ENCODE measurements around the gene TMEM168. TPM values are rescaled to one million over a fixed set of nuclear protein-coding genes. Genes with fewer than 3 reads are reported as not detected.

Gene TMEM168
- total and polyA plus RNA-seq, 2 donors (not counting 1 experiment from before 2014, with no cell fraction given) = 19.3 to 27.2 TPM

- Histone ChIP-seq H3K4me3 (replicated peaks in 1 of 4; ENCODE audit: control extremely low read depth in 1 of 4, insufficient read depth in 1 of 4, low read depth in 3 of 4, low read length in 4 of 4) (no peak overlapping the region), H3K27ac (ENCODE audit: insufficient read depth, low read length) (no peak overlapping the region), H3K36me3 (ENCODE audit: control insufficient read depth, insufficient read depth, low read length) (no peaks in the 10 kb centered on the region), H3K79me2 (ENCODE audit: control insufficient read depth, insufficient read depth, low read length) (peaks cover 7% of the 10 kb centered on the region), H3K9me3 (ENCODE audit: control insufficient read depth, insufficient read depth, low read depth, low read length) (no peaks in the 10 kb centered on the region), H3K27me3 (ENCODE audit: control insufficient read depth, insufficient read depth, low read length) (no peaks in the 10 kb centered on the region), H3K4me2 (ENCODE audit: extremely low read depth, insufficient read depth, low read length) (no peak overlapping the region), H2AFZ (ENCODE audit: low read length) (no peak overlapping the region), H4K20me1 (ENCODE audit: control insufficient read depth, extremely low read depth, insufficient read depth, low read length) (no peaks in the 10 kb centered on the region), H3K9ac (ENCODE audit: insufficient read depth, low read length) (no peak overlapping the region), H3K4me1 (ENCODE audit: control insufficient read depth, extremely low read depth, insufficient read depth, low read length) (no peaks in the 10 kb centered on the region)
- TF ChIP-seq CTCF (conservative IDR thresholded peaks at IDR 0.05 in 1 of 2, IDR thresholded peaks at IDR 0.05 in 1 of 2; ENCODE audit: low read depth in 1 of 2, low read length in 2 of 2) (no peak), EZH2 (IDR thresholded peaks at IDR 0.05; ENCODE audit: low read length, missing control alignments) (no peak)
- peak in 1 of 2 donors; percentile 6 for DNase-seq (ENCODE audit: low read depth in 2 of 2)
Observed at GRCh38 chr7:112782498-112782897, 7.7 kb downstream of the TMEM168 start.

- Histone ChIP-seq H4K20me1 (ENCODE audit: control insufficient read depth, extremely low read depth, insufficient read depth, low read length) (no peaks in the 10 kb centered on the region), H2AFZ (ENCODE audit: low read length) (no peak overlapping the region), H3K4me3 (replicated peaks in 1 of 4; ENCODE audit: control extremely low read depth in 1 of 4, insufficient read depth in 1 of 4, low read depth in 3 of 4, low read length in 4 of 4) (no peak overlapping the region), H3K9ac (ENCODE audit: insufficient read depth, low read length) (no peak overlapping the region), H3K36me3 (ENCODE audit: control insufficient read depth, insufficient read depth, low read length) (no peaks in the 10 kb centered on the region), H3K4me1 (ENCODE audit: control insufficient read depth, extremely low read depth, insufficient read depth, low read length) (no peaks in the 10 kb centered on the region), H3K79me2 (ENCODE audit: control insufficient read depth, insufficient read depth, low read length) (peaks cover 5% of the 10 kb centered on the region), H3K4me2 (ENCODE audit: extremely low read depth, insufficient read depth, low read length) (no peak overlapping the region), H3K27ac (ENCODE audit: insufficient read depth, low read length) (no peak overlapping the region), H3K9me3 (ENCODE audit: control insufficient read depth, insufficient read depth, low read depth, low read length) (no peaks in the 10 kb centered on the region), H3K27me3 (ENCODE audit: control insufficient read depth, insufficient read depth, low read length) (no peaks in the 10 kb centered on the region)
- DNase-seq (ENCODE audit: low read depth in 2 of 2) = no peak
- TF ChIP-seq CTCF (conservative IDR thresholded peaks at IDR 0.05 in 1 of 2, IDR thresholded peaks at IDR 0.05 in 1 of 2; ENCODE audit: low read depth in 1 of 2, low read length in 2 of 2) = no peak
- no peak for TF ChIP-seq EZH2 (IDR thresholded peaks at IDR 0.05; ENCODE audit: low read length, missing control alignments)
Observed at GRCh38 chr7:112781558-112781957, 8.6 kb downstream of the TMEM168 start.

- Histone ChIP-seq H3K4me1 (ENCODE audit: control insufficient read depth, extremely low read depth, insufficient read depth, low read length) (no peaks in the 10 kb centered on the region), H3K27me3 (ENCODE audit: control insufficient read depth, insufficient read depth, low read length) (no peaks in the 10 kb centered on the region), H3K9ac (ENCODE audit: insufficient read depth, low read length) (no peak overlapping the region), H3K4me2 (ENCODE audit: extremely low read depth, insufficient read depth, low read length) (no peak overlapping the region), H3K27ac (ENCODE audit: insufficient read depth, low read length) (no peak overlapping the region), H4K20me1 (ENCODE audit: control insufficient read depth, extremely low read depth, insufficient read depth, low read length) (no peaks in the 10 kb centered on the region), H3K9me3 (ENCODE audit: control insufficient read depth, insufficient read depth, low read depth, low read length) (no peaks in the 10 kb centered on the region), H3K79me2 (ENCODE audit: control insufficient read depth, insufficient read depth, low read length) (peaks cover under 1% of the 10 kb centered on the region), H2AFZ (ENCODE audit: low read length) (no peak overlapping the region), H3K36me3 (ENCODE audit: control insufficient read depth, insufficient read depth, low read length) (no peaks in the 10 kb centered on the region), H3K4me3 (replicated peaks in 1 of 4; ENCODE audit: control extremely low read depth in 1 of 4, insufficient read depth in 1 of 4, low read depth in 3 of 4, low read length in 4 of 4) (no peak overlapping the region)
- DNase-seq (ENCODE audit: low read depth in 2 of 2) = no peak
- TF ChIP-seq EZH2 (IDR thresholded peaks at IDR 0.05; ENCODE audit: low read length, missing control alignments) = no peak
- TF ChIP-seq CTCF (conservative IDR thresholded peaks at IDR 0.05 in 1 of 2, IDR thresholded peaks at IDR 0.05 in 1 of 2; ENCODE audit: low read depth in 1 of 2, low read length in 2 of 2) = no peak
Observed at GRCh38 chr7:112781110-112781509, 9.1 kb downstream of the TMEM168 start.

All from fibroblast of lung (primary cell).